CD8-positive, alpha-beta memory T cell (primary cell): ENCODE results near the gene SAMD4A. TPM values are rescaled to one million over a fixed set of nuclear protein-coding genes. Genes with fewer than 3 reads are reported as not detected.
A peak's percentile ranks its signal among the peaks of the same experiment; 100 is the strongest.

Source experiments
- CTCF ChIA-PET: fragments of 350-600 bp; sonication (Branson Sonifier 250); formaldehyde crosslinking; loops from one replicate; lab custom pipeline; 2021; ENCODE audit warnings: antibody characterized with exemption; lab: Charles Lee
- POLR2A ChIA-PET: fragments of 350-600 bp; sonication (Branson Sonifier 250); formaldehyde crosslinking; loops from one replicate; lab custom pipeline; 2021; ENCODE audit warnings: antibody characterized with exemption; lab: Charles Lee
- DNase-seq, 5 donors: peaks; one replicate each; pipeline versions ENCODE4 v3.0.0 to v3.0.0-alpha.2; 2020 to 2022; ENCODE audit warnings: mixed read lengths in 1 of 5
- H3K27ac ChIP-seq: one replicate; pipeline ENCODE4 v1.7.0; 2013; ENCODE audit warnings: low read depth, mild to moderate bottlenecking, low read length, moderate library complexity
- H3K27me3 ChIP-seq: 2 replicates; pipeline ENCODE4 v1.7.0; 2013; ENCODE audit warnings: low read length, mild to moderate bottlenecking; ENCODE audit not compliant: insufficient read depth, poor library complexity, severe bottlenecking
- H3K36me3 ChIP-seq: 2 replicates; pipeline ENCODE4 v1.7.0; 2013; ENCODE audit warnings: mild to moderate bottlenecking, low read length, moderate library complexity; ENCODE audit not compliant: insufficient read depth
- H3K4me1 ChIP-seq: 2 replicates; pipeline ENCODE4 v1.7.0; 2013; ENCODE audit warnings: mild to moderate bottlenecking, low read length, moderate library complexity; ENCODE audit not compliant: insufficient read depth
- H3K4me3 ChIP-seq: 2 replicates; pipeline ENCODE4 v1.7.0; 2013; ENCODE audit warnings: mild to moderate bottlenecking, low read length
- H3K9me3 ChIP-seq: 2 replicates; pipeline ENCODE4 v1.7.0; 2013; ENCODE audit warnings: mild to moderate bottlenecking, low read length
- H3K27ac Mint-ChIP-seq, 8 donors: one replicate each; pipeline ENCODE4 v1.8.0; 2020 to 2021; ENCODE audit warnings: mixed read lengths in 8 of 8, mild to moderate bottlenecking in 6 of 8, inconsistent platforms in 3 of 8, moderate library complexity in 3 of 8
- H3K27me3 Mint-ChIP-seq, 2 donors: one replicate each; pipeline ENCODE4 v1.8.0; 2020 to 2021; ENCODE audit warnings: mixed read lengths in 2 of 2, mild to moderate bottlenecking in 1 of 2, moderate library complexity in 1 of 2
- H3K36me3 Mint-ChIP-seq, 3 donors: one replicate each; pipeline ENCODE4 v1.8.0; 2020 to 2021; ENCODE audit warnings: mixed read lengths in 3 of 3, inconsistent platforms in 1 of 3, mild to moderate bottlenecking in 1 of 3
- H3K4me1 Mint-ChIP-seq, 3 donors: one replicate each; pipeline ENCODE4 v1.8.0; 2020 to 2021; ENCODE audit warnings: mixed read lengths in 3 of 3, inconsistent platforms in 1 of 3, mild to moderate bottlenecking in 1 of 3
- H3K4me3 Mint-ChIP-seq, 7 donors: one replicate each; pipeline ENCODE4 v1.8.0; 2020 to 2021; ENCODE audit warnings: mixed read lengths in 7 of 7, mild to moderate bottlenecking in 6 of 7, moderate library complexity in 4 of 7, inconsistent platforms in 2 of 7
- H3K9me3 Mint-ChIP-seq, 5 donors: one replicate each; pipeline ENCODE4 v1.8.0; 2020 to 2022; ENCODE audit warnings: mixed read lengths in 5 of 5, mild to moderate bottlenecking in 3 of 5, moderate library complexity in 2 of 5, inconsistent platforms in 1 of 5
- polyA plus RNA-seq: library from polyadenylated mRNA; unstranded; fragments of 300-500 nt; fragmentation: Illumina TruSeq; gene quantifications from one replicate; pipeline ENCODE4 v1.2.3, GENCODE V29; 2021
- total RNA-seq, 2 experiments: library from RNA; stranded (reverse); gene quantifications; one replicate each; pipeline ENCODE4 v1.2.3, GENCODE V29; 2021

SAMD4A gene
- total and polyA plus RNA-seq, 3 experiments from 2014 or later: 2.4 to 2.7 TPM; not detected in 1

DNA sequence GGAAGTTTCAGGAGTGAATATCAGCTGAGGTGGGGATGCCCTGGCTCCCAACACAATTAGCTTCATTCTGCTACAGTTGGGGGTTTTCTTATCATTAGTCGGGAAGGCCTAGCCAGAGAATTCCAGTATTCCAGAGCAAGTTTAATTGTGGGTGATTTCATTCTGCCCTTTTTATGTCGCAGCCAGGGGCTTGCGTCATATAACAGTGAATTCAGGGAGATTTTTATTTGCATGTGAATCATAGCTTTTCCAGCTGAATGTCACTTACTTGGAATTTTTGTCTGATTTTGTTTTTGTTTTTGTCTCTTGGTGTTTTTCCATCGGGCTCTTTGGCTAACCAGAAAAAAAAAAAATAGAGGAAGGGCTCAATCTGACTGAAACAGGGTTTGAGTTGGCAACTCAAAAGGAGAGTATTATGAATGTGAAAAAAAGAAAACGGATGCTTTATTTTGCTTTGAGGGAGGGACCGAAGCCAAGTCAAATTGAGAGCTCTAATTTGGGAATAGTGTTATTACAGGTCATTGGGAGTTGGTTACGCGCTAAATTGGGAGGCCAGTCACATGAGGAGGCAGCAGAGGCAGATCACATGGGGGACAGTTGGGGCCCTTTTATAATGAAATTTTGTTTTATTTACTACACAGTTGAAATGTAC is 119.4 kb downstream of the SAMD4A start:
- H3K27me3 ChIP-seq: peaks cover 5% of the 10 kb centered on the region
- CTCF ChIA-PET: interaction anchor here (1.1 to 1.6 kb wide), 2 partner anchors 43 to 122 kb away, joined by 4 read pairs; no protein-coding TSS in a partner anchor
- Mint-ChIP-seq H3K9me3 (no peaks in the 10 kb centered on the region), H3K4me3 (no peak overlapping the region), H3K36me3 (peaks cover 0 to 2% (median 0%) of the 10 kb centered on the region in 3 donors), H3K4me1 (peaks cover 0 to 5% (median 4%) of the 10 kb centered on the region in 3 donors), H3K27me3 (peaks cover 33 to 49% of the 10 kb centered on the region in 2 donors), H3K27ac (no peak overlapping the region)
- H3K4me1 ChIP-seq: no peaks in the 10 kb centered on the region
- H3K36me3 ChIP-seq: no peaks in the 10 kb centered on the region
- H3K27ac ChIP-seq: no peak overlapping the region
- no peaks in the 10 kb centered on the region for H3K9me3 ChIP-seq
- POLR2A ChIA-PET: no interaction called here
- no peak overlapping the region for H3K4me3 ChIP-seq
- no peak for DNase-seq

DNA sequence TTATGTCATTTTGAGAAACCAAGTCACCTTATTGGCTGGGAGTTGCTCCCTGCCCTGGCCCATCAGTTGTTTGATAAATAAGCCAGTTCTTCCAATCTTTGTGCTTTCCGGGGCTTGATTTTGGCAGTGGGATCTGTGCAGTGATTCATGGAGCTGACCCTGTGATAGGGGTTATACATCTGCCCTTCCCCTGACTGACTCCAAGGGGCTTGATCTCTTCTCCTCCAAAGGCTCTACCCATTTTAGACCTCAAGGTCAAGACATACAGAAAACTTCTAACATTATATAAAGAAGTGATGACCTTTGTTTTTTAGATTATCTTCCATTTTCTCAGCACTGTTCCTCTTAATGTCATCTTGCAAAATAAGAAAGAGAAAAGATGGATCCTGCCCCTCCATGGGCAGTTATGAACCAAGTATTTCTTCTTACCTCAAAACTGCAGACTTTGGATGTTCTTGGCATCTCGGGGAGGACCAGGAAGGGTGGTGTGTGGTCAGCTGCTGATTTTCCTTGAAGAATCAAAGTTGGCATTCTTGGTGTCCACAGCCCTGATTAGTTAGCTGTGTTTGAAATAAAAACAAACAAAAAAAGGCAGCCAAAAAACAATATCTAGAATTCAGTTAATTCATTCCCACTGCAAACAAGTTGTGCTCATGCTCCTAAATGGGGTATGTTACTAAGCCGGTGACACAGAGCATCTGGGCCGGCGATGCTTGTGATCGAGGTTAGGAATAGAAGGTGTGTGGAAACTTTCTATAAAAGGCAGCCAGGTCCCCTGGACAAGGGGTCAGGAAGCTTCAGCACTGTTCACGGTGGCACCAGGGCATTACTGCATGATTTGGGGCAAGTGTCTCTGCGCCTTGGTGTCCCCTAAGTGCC is 120.2 kb downstream of the SAMD4A start:
- no peak overlapping the region for H3K27ac Mint-ChIP-seq
- H3K36me3 ChIP-seq: no peaks in the 10 kb centered on the region
- H3K27ac ChIP-seq: no peak overlapping the region
- DNase-seq: no peak
- H3K4me3 ChIP-seq: no peak overlapping the region
- peaks cover 0 to 2% (median 0%) of the 10 kb centered on the region in 3 donors for H3K36me3 Mint-ChIP-seq
- peaks cover 0 to 5% (median 4%) of the 10 kb centered on the region in 3 donors for H3K4me1 Mint-ChIP-seq
- CTCF ChIA-PET: interaction anchor here (1.6 kb wide), 1 partner anchor 123 kb away, joined by 4 read pairs; no protein-coding TSS in a partner anchor
- POLR2A ChIA-PET: no interaction called here
- peaks cover 39 to 51% of the 10 kb centered on the region in 2 donors for H3K27me3 Mint-ChIP-seq
- peaks cover 5% of the 10 kb centered on the region for H3K27me3 ChIP-seq
- no peaks in the 10 kb centered on the region for H3K4me1 ChIP-seq
- no peak overlapping the region for H3K4me3 Mint-ChIP-seq
- no peaks in the 10 kb centered on the region for H3K9me3 Mint-ChIP-seq
- no peaks in the 10 kb centered on the region for H3K9me3 ChIP-seq

DNA sequence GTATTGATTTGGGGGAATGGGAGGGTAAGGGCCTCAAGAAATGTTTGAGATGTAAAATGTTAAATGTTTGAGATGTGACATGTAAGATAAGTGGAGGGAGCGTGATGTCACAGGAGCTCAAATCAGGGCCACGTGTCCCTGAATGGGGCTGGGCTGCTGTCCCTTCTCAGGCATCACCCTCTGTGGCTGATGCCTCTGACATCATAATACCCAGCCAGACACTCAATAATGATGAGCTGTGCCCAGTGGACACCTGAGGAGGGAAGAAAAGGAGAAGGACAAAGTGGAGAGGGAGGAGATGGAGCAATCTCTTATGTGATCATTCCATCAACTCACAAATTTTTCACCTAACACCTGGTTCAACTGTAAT is 120.8 kb downstream of the SAMD4A start:
- Histone ChIP-seq H3K4me3 (no peak overlapping the region), H3K36me3 (no peaks in the 10 kb centered on the region), H3K4me1 (no peaks in the 10 kb centered on the region), H3K9me3 (no peaks in the 10 kb centered on the region), H3K27ac (no peak overlapping the region), H3K27me3 (peaks cover 5% of the 10 kb centered on the region)
- peaks cover 0 to 2% (median 0%) of the 10 kb centered on the region in 5 donors for H3K9me3 Mint-ChIP-seq
- ChIA-PET CTCF (no interaction called here), POLR2A (no interaction called here)
- DNase-seq: no peak
- no peak overlapping the region for H3K4me3 Mint-ChIP-seq
- H3K27ac Mint-ChIP-seq: no peak overlapping the region
- H3K36me3 Mint-ChIP-seq: no peaks in the 10 kb centered on the region
- H3K27me3 Mint-ChIP-seq: peaks cover 41 to 51% of the 10 kb centered on the region in 2 donors
- peaks cover 0 to 5% (median 4%) of the 10 kb centered on the region in 3 donors for H3K4me1 Mint-ChIP-seq

DNA sequence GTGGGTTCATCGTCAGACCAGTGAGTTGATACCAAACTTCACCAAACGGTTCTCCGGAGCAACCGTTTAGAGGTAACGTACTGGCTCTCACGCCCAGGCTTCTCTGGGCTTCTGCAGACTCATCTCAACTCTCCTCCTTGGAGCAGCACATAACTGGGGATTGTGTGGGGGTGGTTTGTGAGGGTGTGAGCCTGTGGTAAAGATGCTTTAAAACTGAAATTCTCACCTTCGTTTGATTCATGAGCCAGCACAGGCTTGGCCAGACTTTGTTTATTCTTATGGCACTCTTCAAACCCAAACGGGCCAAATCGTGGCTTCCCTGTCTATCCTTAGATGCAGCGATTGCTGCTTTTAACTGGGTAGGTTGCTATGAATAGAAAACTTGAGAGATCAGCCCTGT is 121.3 kb downstream of the SAMD4A start:
- no peaks in the 10 kb centered on the region for H3K9me3 ChIP-seq
- DNase-seq: no peak
- H3K36me3 Mint-ChIP-seq: no peaks in the 10 kb centered on the region
- no peaks in the 10 kb centered on the region for H3K4me1 ChIP-seq
- peaks cover 43 to 50% of the 10 kb centered on the region in 2 donors for H3K27me3 Mint-ChIP-seq
- peaks cover 0 to 2% (median 0%) of the 10 kb centered on the region in 5 donors for H3K9me3 Mint-ChIP-seq
- H3K36me3 ChIP-seq: no peaks in the 10 kb centered on the region
- no peak overlapping the region for H3K4me3 ChIP-seq
- POLR2A ChIA-PET: no interaction called here
- H3K4me3 Mint-ChIP-seq: no peak overlapping the region
- peaks cover 0 to 5% (median 4%) of the 10 kb centered on the region in 3 donors for H3K4me1 Mint-ChIP-seq
- no peak overlapping the region for H3K27ac Mint-ChIP-seq
- peaks cover 5% of the 10 kb centered on the region for H3K27me3 ChIP-seq
- H3K27ac ChIP-seq: no peak overlapping the region
- CTCF ChIA-PET: no interaction called here

DNA sequence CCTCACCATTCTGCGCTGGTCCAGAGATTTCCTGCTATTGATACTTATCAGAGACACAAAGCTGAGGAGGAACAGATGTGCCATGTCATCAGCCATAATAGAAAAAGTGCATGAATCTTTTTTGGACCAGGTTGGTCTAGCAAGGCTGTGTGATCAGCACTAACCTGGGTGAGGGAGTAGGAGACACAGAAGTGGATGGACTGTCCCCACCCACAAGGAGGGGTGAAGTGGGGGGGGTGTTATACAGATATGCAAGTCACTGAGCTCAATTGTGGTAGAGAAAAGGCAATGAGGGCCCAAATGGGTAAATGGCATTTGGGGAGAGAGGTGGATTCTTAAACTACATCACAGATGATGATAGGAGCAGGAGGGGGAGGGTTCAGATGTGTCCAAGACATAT is 123.0 kb downstream of the SAMD4A start:
- no peaks in the 10 kb centered on the region for H3K9me3 ChIP-seq
- peaks cover 0 to 2% (median 0%) of the 10 kb centered on the region in 5 donors for H3K9me3 Mint-ChIP-seq
- H3K4me1 ChIP-seq: no peaks in the 10 kb centered on the region
- peaks cover 0 to 5% (median 4%) of the 10 kb centered on the region in 3 donors for H3K4me1 Mint-ChIP-seq
- H3K27ac Mint-ChIP-seq: no peak overlapping the region
- POLR2A ChIA-PET: no interaction called here
- H3K27me3 ChIP-seq: peaks cover 5% of the 10 kb centered on the region
- no peak for DNase-seq
- H3K36me3 Mint-ChIP-seq: no peaks in the 10 kb centered on the region
- CTCF ChIA-PET: interaction anchor here (0.9 kb wide), 1 partner anchor 126 kb away, joined by 6 read pairs; no protein-coding TSS in a partner anchor
- H3K36me3 ChIP-seq: no peaks in the 10 kb centered on the region
- H3K27ac ChIP-seq: no peak overlapping the region
- H3K27me3 Mint-ChIP-seq: peaks cover 42 to 57% of the 10 kb centered on the region in 2 donors
- no peak overlapping the region for H3K4me3 ChIP-seq
- no peak overlapping the region for H3K4me3 Mint-ChIP-seq

DNA sequence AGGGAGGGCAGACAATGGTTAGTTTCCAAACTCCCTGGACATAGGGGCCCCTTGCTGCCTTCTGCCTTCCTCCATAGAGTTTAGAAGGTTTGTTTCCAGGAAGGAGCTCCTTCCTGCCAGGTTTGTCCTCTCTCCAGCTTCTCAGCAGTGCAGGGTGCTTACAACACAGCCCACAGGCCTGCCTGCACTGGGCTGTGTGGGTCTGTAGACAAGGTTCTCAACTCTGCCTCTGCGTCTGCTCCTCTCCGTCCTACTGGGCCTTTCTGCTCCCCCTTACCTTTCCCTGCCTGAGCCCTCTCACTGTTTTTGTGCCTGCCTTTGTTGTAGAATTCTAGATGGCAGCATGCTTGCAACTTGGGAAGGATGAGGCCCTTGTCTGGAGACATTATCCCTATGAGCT is 124.0 kb downstream of the SAMD4A start:
- ChIA-PET CTCF (interaction anchor here (0.6 to 1.3 kb wide), 5 partner anchors 10 to 1794 kb away, joined by 3 to 4 read pairs (median 3); no protein-coding TSS in a partner anchor), POLR2A (interaction anchor here (0.6 kb wide), 2 partner anchors 129 to 223 kb away, joined by 3 to 7 read pairs; no protein-coding TSS in a partner anchor)
- H3K9me3 Mint-ChIP-seq: peaks cover 0 to 2% (median 0%) of the 10 kb centered on the region in 5 donors
- H3K4me1 Mint-ChIP-seq: peaks cover 0 to 5% (median 4%) of the 10 kb centered on the region in 3 donors
- Histone ChIP-seq H3K9me3 (no peaks in the 10 kb centered on the region), H3K27ac (no peak overlapping the region), H3K36me3 (no peaks in the 10 kb centered on the region), H3K4me1 (no peaks in the 10 kb centered on the region), H3K4me3 (no peak overlapping the region), H3K27me3 (peaks cover 5% of the 10 kb centered on the region)
- DNase-seq: no peak
- H3K27ac Mint-ChIP-seq: no peak overlapping the region
- H3K4me3 Mint-ChIP-seq: no peak overlapping the region
- H3K27me3 Mint-ChIP-seq: peaks cover 44 to 54% of the 10 kb centered on the region in 2 donors
- H3K36me3 Mint-ChIP-seq: no peaks in the 10 kb centered on the region

DNA sequence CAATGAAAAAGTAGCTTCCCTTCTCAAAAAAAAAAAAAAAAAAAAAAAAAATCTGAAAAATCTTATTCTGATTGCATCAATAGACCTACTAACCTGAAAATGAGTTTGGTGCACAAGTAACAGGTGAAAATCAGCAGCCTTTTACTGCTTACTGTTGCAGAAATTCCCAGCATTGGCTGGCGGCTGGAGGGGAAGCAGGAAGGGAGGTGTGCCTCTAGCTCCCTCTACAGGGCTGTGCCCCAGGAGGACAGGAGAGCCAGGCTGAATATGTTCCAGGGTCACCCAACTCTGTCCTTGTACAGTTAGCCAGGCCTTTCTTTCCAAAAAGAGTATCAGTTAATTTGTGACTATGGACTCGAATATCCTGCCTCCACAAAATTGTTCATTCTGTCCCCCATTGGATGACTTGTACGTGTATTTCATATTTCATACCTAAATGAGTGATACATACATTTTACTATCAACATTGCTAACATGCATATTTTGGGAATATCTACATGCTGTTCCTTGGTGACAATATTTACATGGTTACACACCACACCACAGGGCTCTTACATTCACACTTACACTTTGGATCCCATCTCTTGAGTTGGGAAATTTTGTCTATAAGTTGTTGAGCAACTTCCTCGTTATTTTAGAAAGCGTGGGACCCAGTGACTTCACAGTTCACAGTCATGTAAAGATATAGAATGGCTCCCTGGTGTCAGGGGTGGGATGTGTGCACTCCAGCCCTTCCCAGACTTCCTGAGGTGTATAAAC is 124.8 kb downstream of the SAMD4A start:
- no peak overlapping the region for H3K4me3 ChIP-seq
- H3K27ac ChIP-seq: no peak overlapping the region
- H3K9me3 ChIP-seq: no peaks in the 10 kb centered on the region
- Mint-ChIP-seq H3K4me3 (no peak overlapping the region), H3K27me3 (peaks cover 41 to 50% of the 10 kb centered on the region in 2 donors), H3K27ac (no peak overlapping the region), H3K4me1 (peaks cover 0 to 5% (median 4%) of the 10 kb centered on the region in 3 donors), H3K36me3 (no peaks in the 10 kb centered on the region), H3K9me3 (peaks cover 0 to 2% (median 0%) of the 10 kb centered on the region in 5 donors)
- POLR2A ChIA-PET: interaction anchor here (0.6 kb wide), 2 partner anchors 130 to 222 kb away, joined by 3 to 7 read pairs; no protein-coding TSS in a partner anchor
- CTCF ChIA-PET: interaction anchor here (0.6 to 1.3 kb wide), 5 partner anchors 10 to 1793 kb away, joined by 3 to 4 read pairs (median 3); no protein-coding TSS in a partner anchor
- peaks cover 5% of the 10 kb centered on the region for H3K27me3 ChIP-seq
- H3K36me3 ChIP-seq: no peaks in the 10 kb centered on the region
- no peaks in the 10 kb centered on the region for H3K4me1 ChIP-seq
- DNase-seq: peak; percentile 7 to 60 (median 21)
